Measurements from ENCODE around the gene LIMCH1. TPM values are rescaled to one million over a fixed set of nuclear protein-coding genes. Genes with fewer than 3 reads are reported as not detected.

The LIMCH1 gene
- total RNA-seq, 1 donor from 2014 or later = not detected

GRCh38 chr4:41747230-41748055 is 209.5 kb downstream of the LIMCH1 start:
- Mint-ChIP-seq H3K4me3 (ENCODE audit: low read depth) (no peak overlapping the region), H3K36me3 (ENCODE audit: low read depth) (peaks cover 10% of the 10 kb centered on the region), H3K27ac (no peak overlapping the region), H3K27me3 (ENCODE audit: low read depth) (peaks cover 78% of the 10 kb centered on the region), H3K4me1 (ENCODE audit: low read depth) (peaks cover 1% of the 10 kb centered on the region), H3K9me3 (peaks cover 5% of the 10 kb centered on the region)
- DNase-seq (ENCODE audit: low spot score) = no peak
- intact Hi-C loops (cut with micrococcal nuclease) = loop anchor here (2.0 kb wide), 1 partner anchor 117 kb away; no protein-coding TSS in a partner anchor

GRCh38 chr4:41748074-41748570 is 210.2 kb downstream of the LIMCH1 start:
- Mint-ChIP-seq H3K9me3 (peaks cover 5% of the 10 kb centered on the region), H3K36me3 (ENCODE audit: low read depth) (peaks cover 10% of the 10 kb centered on the region), H3K27ac (no peak overlapping the region), H3K27me3 (ENCODE audit: low read depth) (peaks cover 84% of the 10 kb centered on the region), H3K4me3 (ENCODE audit: low read depth) (no peak overlapping the region), H3K4me1 (ENCODE audit: low read depth) (peaks cover 1% of the 10 kb centered on the region)
- intact Hi-C loops (cut with micrococcal nuclease) = loop anchor here (2.0 kb wide), 1 partner anchor 117 kb away; no protein-coding TSS in a partner anchor
- DNase-seq (ENCODE audit: low spot score) = no peak

- peaks cover 86% of the 10 kb centered on the region for H3K27me3 Mint-ChIP-seq (ENCODE audit: low read depth)
- H3K4me3 Mint-ChIP-seq (ENCODE audit: low read depth) = no peak within 1 kb of the TSS
- H3K4me1 Mint-ChIP-seq (ENCODE audit: low read depth) = peaks cover 1% of the 10 kb centered on the region
- no peak within 1 kb of the TSS for H3K27ac Mint-ChIP-seq
- peaks cover 5% of the 10 kb centered on the region for H3K9me3 Mint-ChIP-seq
- peaks cover 10% of the 10 kb centered on the region for H3K36me3 Mint-ChIP-seq (ENCODE audit: low read depth)
- intact Hi-C loops (cut with micrococcal nuclease) = loop anchor here (2.0 kb wide), 1 partner anchor 116 kb away; no protein-coding TSS in a partner anchor
- DNase-seq (ENCODE audit: low spot score) = no peak
Observed at GRCh38 chr4:41748571-41749475, 210.9 kb downstream of the LIMCH1 start, which contains the start of gene PHOX2B. TSS of gene PHOX2B (minus strand) at chr4:41748725. CDS start at chr4:41748610, 115 bp downstream.

GRCh38 chr4:41749631-41750039 is 211.7 kb downstream of the LIMCH1 start:
- intact Hi-C loops (cut with micrococcal nuclease) = loop anchor here (1.0 to 5.0 kb wide), 5 partner anchors 57 to 648 kb away; partner anchors contain the start of genes BEND4 and SHISA3

More at GRCh38 chr4:41749631-41750039, 211.7 kb downstream of the LIMCH1 start:
- H3K27me3 Mint-ChIP-seq (ENCODE audit: low read depth) = peaks cover 84% of the 10 kb centered on the region
- DNase-seq (ENCODE audit: low spot score) = no peak
- H3K4me3 Mint-ChIP-seq (ENCODE audit: low read depth) = no peak overlapping the region
- H3K36me3 Mint-ChIP-seq (ENCODE audit: low read depth) = peaks cover 4% of the 10 kb centered on the region
- H3K9me3 Mint-ChIP-seq = no peaks in the 10 kb centered on the region
- no peak overlapping the region for H3K27ac Mint-ChIP-seq
- peaks cover 1% of the 10 kb centered on the region for H3K4me1 Mint-ChIP-seq (ENCODE audit: low read depth)

Other genes starting within 250 kb of the LIMCH1 start
- gene PHOX2B, start 210.6 kb downstream of the LIMCH1 start, total RNA-seq = not detected in 2 replicates